Breast epithelium (tissue), 4 donors: ENCODE measurements around the gene IMP3. TPM values are rescaled to one million over a fixed set of nuclear protein-coding genes. Genes with fewer than 3 reads are reported as not detected.

Experiments used
- DNase-seq, 2 donors: peaks; one replicate each; pipeline ENCODE4 v3.0.0-alpha.2; 2019; ENCODE audit warnings: low spot score in 2 of 2
- H3K27ac ChIP-seq, 2 donors: fragments of 200-600 bp; sonication (generic) in 1 of 2; one replicate each; pipeline ENCODE4 v1.5.1; 2016 to 2019; ENCODE audit warnings: mild to moderate bottlenecking in 1 of 2
- H3K27me3 ChIP-seq, 2 donors: fragments of 200-600 bp; sonication (generic) in 1 of 2; one replicate each; pipeline versions ENCODE4 v1.5.1 to v1.6.0; 2017 to 2019; ENCODE audit warnings: control low read depth in 1 of 2, mild to moderate bottlenecking in 1 of 2
- H3K36me3 ChIP-seq: fragments of 200-600 bp; one replicate; pipeline ENCODE4 v1.5.1; 2019
- H3K4me1 ChIP-seq, 2 donors: fragments of 200-600 bp; sonication (generic); one replicate each; pipeline ENCODE4 v1.5.1; 2016 to 2019; ENCODE audit warnings: control low read depth in 1 of 2
- H3K4me3 ChIP-seq, 3 donors: fragments of 200-600 bp; sonication (generic); 1 replicate in 2 of 3; 2 replicates in 1 of 3; pipeline ENCODE4 v1.5.1; 2016 to 2019; ENCODE audit warnings: mild to moderate bottlenecking in 3 of 3, moderate library complexity in 2 of 3
- H3K9me3 ChIP-seq, 2 donors: fragments of 200-600 bp; sonication (generic) in 1 of 2; one replicate each; pipeline ENCODE4 v1.5.1; 2016 to 2019; ENCODE audit warnings: control low read depth in 1 of 2
- POLR2A ChIP-seq: fragments of 450-650 bp; IDR thresholded peaks from one replicate; pipeline ENCODE4 v1.6.1; 2016; ENCODE audit warnings: antibody characterized with exemption, mild to moderate bottlenecking, moderate library complexity
- POLR2AphosphoS5 ChIP-seq, 3 donors: sonication (generic); formaldehyde crosslinking; IDR thresholded peaks; one replicate each; pipeline ENCODE4 v1.6.1; 2017; ENCODE audit warnings: antibody characterized with exemption in 3 of 3
- intact Hi-C: fragments of 100-400 bp; cut with DNase I; formaldehyde crosslinking; loops from one replicate; pipeline ENCODE4 v1.15.1; 2023; ENCODE audit warnings: low total_unique reads
- total RNA-seq, 3 donors: library from RNA; depleted of rRNA; stranded (reverse); fragments of >200 nt; gene quantifications; one replicate each; pipeline ENCODE4 v1.1.0, GENCODE V29; 2016
- TF ChIP-seq, protein P1 (sequence below), 3 donors: fragments of 450-650 bp; IDR thresholded peaks; one replicate each; pipeline ENCODE4 v1.5.1; 2016 to 2017; ENCODE audit warnings: antibody characterized with exemption in 3 of 3, mild to moderate bottlenecking in 3 of 3, moderate library complexity in 3 of 3

The IMP3 gene
- total RNA-seq, 3 donors from 2014 or later, result 144 to 194 (median 175) TPM

DNA sequence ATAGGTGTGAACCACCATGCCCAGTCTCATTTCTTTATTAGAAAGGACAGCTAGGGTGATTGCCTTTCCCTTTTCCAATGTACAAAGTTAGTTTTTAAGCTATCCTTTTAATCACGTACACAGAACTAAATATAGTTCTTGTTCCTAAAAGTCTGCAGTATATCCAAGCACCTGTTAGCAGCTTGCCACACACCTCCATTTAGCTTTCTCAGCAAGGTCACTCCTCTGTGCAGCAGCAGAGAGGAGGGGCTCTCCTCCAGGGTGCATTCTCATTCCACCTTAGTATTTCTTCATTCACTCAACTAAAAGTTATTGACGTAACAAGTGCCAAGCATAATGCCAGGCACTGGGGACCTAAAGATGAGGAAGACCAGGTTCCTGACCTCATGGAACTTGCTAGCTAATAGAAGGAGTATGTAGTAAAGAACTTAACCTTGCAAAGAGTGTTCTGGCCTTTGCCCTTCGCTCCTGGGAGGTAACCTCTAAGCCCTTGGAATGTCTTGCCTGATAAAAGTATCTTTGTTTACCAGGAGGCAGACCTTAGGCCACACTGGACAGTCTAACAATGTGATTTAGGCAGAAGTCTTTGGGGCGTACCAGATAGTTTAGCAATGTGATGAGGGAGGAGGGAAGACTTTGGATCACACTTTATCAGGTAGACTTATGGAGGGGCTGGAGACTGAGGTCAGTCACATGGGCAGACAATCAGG lies 48.2 kb downstream of the IMP3 start:
- H3K4me1 ChIP-seq, result no peaks in the 10 kb centered on the region
- H3K27ac ChIP-seq, result no peak overlapping the region
- H3K27me3 ChIP-seq, result no peaks in the 10 kb centered on the region
- no peak overlapping the region for H3K4me3 ChIP-seq
- no peak for DNase-seq
- H3K9me3 ChIP-seq, result no peaks in the 10 kb centered on the region
- TF ChIP-seq POLR2A (no peak), POLR2AphosphoS5 (IDR thresholded peaks at IDR 0.05) (no peak)
- TF ChIP-seq, protein P1, sequence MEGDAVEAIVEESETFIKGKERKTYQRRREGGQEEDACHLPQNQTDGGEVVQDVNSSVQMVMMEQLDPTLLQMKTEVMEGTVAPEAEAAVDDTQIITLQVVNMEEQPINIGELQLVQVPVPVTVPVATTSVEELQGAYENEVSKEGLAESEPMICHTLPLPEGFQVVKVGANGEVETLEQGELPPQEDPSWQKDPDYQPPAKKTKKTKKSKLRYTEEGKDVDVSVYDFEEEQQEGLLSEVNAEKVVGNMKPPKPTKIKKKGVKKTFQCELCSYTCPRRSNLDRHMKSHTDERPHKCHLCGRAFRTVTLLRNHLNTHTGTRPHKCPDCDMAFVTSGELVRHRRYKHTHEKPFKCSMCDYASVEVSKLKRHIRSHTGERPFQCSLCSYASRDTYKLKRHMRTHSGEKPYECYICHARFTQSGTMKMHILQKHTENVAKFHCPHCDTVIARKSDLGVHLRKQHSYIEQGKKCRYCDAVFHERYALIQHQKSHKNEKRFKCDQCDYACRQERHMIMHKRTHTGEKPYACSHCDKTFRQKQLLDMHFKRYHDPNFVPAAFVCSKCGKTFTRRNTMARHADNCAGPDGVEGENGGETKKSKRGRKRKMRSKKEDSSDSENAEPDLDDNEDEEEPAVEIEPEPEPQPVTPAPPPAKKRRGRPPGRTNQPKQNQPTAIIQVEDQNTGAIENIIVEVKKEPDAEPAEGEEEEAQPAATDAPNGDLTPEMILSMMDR (IDR thresholded peaks at IDR 0.05), result no peak
- no peaks in the 10 kb centered on the region for H3K36me3 ChIP-seq
- intact Hi-C loops, result no loop called here

DNA sequence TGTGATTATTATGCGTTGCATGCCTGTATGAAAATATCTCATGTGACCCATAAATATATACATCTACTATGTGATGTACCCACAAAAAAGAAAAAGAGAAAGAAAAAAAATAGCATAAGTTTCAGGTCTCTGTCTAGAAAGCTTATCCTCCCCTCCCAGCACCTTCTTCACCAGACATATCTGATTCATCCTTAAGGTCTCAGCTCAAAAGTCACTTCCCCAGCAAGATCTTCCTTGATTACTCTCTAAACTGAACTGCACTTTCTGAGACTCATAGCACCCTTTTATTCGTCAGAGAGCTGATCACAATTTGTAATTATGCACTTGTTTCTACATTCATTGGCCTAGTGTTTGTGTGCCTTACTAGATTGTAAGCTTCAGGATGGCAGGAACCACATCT lies 49.8 kb downstream of the IMP3 start:
- TF ChIP-seq POLR2AphosphoS5 (IDR thresholded peaks at IDR 0.05) (no peak), POLR2A (no peak)
- TF ChIP-seq, protein P1 (IDR thresholded peaks at IDR 0.05), result no peak
- intact Hi-C loops, result no loop called here
- DNase-seq, result no peak
- Histone ChIP-seq H3K9me3 (no peaks in the 10 kb centered on the region), H3K27ac (no peak overlapping the region), H3K4me1 (no peaks in the 10 kb centered on the region), H3K36me3 (no peaks in the 10 kb centered on the region), H3K27me3 (no peaks in the 10 kb centered on the region), H3K4me3 (no peak overlapping the region)

Other genes starting within 250 kb of the IMP3 start
- 10 to 100 TPM; 40.2 to 66.9 (median 49.5) TPM for gene SIN3A, start 188.5 kb downstream of the IMP3 start, total RNA-seq
- gene PTPN9, start 60.9 kb downstream of the IMP3 start, total RNA-seq, result 10 to 100 TPM; 16.2 to 23.9 (median 19.9) TPM
- gene SNUPN, start 14.5 kb downstream of the IMP3 start, total RNA-seq, result 10 to 100 TPM; 19.8 to 24.9 (median 23.6) TPM
- 10 to 100 TPM; 32.8 to 42.7 (median 36.3) TPM for gene SNX33, start 7.7 kb upstream of the IMP3 start, total RNA-seq
- gene CSPG4, start 72.6 kb upstream of the IMP3 start, total RNA-seq, result 10 to 100 TPM in 2 of 3 donors, 1 to 10 TPM in 1; 6.3 to 42.9 (median 17.0) TPM
- gene UBE2Q2, start 203.2 kb upstream of the IMP3 start, total RNA-seq, result 10 to 100 TPM; 45.9 to 56.5 (median 48.8) TPM